Ishikawa (cell line): ENCODE data around the gene MYPN.

Source experiments
- CEBPB ChIP-seq: IDR thresholded peaks from 2 replicates; pipeline ENCODE4 v1.6.1; 2012
- CREB1 ChIP-seq: IDR thresholded peaks from 2 replicates; pipeline ENCODE4 v1.6.1; 2012; ENCODE audit warnings: low read depth
- EGR1 ChIP-seq: IDR thresholded peaks from 2 replicates; pipeline ENCODE4 v1.6.1; 2012
- EP300 ChIP-seq: IDR thresholded peaks from 2 replicates; pipeline ENCODE4 v1.6.1; 2012; ENCODE audit warnings: borderline replicate concordance
- FOXM1 ChIP-seq: IDR thresholded peaks from 2 replicates; pipeline ENCODE4 v1.6.1; 2012; ENCODE audit warnings: low read depth, borderline replicate concordance
- NFIC ChIP-seq: IDR thresholded peaks from 2 replicates; pipeline ENCODE4 v1.6.1; 2012
- RAD21 ChIP-seq: IDR thresholded peaks from 2 replicates; pipeline ENCODE4 v1.6.1; 2012; ENCODE audit warnings: low read depth
- TAF1 ChIP-seq: IDR thresholded peaks from 2 replicates; pipeline ENCODE4 v1.6.1; 2012; ENCODE audit warnings: low read depth, mild to moderate bottlenecking
- TCF12 ChIP-seq: IDR thresholded peaks from 2 replicates; pipeline ENCODE4 v1.6.1; 2012; ENCODE audit warnings: low read depth
- TEAD4 ChIP-seq: IDR thresholded peaks from 2 replicates; pipeline ENCODE4 v1.6.1; 2012
- USF1 ChIP-seq: IDR thresholded peaks from 2 replicates; pipeline ENCODE4 v1.6.1; 2012
- YY1 ChIP-seq: IDR thresholded peaks from 2 replicates; pipeline ENCODE4 v1.6.1; 2012; ENCODE audit warnings: low read depth
- ZBTB7A ChIP-seq: IDR thresholded peaks from 2 replicates; pipeline ENCODE4 v1.6.1; 2012; ENCODE audit warnings: low read depth
- TF ChIP-seq, protein P1 (sequence below): IDR thresholded peaks from 2 replicates; pipeline ENCODE4 v1.6.1; 2012; ENCODE audit warnings: low read depth, mild to moderate bottlenecking
- TF ChIP-seq, protein P2 (sequence below): IDR thresholded peaks from 2 replicates; pipeline ENCODE4 v1.6.1; 2012

The MYPN gene

DNA sequence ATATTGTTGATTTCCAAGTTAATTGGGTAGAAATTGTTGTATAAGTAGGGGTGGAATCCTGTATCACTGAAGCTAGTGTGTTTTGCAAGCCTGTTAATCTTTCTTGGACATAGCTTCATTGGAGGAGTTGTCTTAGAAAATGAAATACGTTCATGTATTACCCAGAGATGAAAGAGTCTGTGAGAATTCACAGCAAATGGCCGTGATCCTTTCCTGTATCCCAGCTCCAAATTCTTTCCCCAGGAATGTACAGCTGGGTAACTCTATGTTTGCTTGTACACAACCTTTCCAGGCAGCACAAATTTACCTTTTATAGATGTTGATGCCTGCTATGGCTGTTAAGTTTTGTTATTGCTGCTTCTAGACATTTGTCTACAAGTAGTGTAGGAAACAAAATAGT is 18.7 kb downstream of the MYPN start:
- TF ChIP-seq NFIC, result no peak
- no peak for TF ChIP-seq USF1
- TF ChIP-seq, protein P1, sequence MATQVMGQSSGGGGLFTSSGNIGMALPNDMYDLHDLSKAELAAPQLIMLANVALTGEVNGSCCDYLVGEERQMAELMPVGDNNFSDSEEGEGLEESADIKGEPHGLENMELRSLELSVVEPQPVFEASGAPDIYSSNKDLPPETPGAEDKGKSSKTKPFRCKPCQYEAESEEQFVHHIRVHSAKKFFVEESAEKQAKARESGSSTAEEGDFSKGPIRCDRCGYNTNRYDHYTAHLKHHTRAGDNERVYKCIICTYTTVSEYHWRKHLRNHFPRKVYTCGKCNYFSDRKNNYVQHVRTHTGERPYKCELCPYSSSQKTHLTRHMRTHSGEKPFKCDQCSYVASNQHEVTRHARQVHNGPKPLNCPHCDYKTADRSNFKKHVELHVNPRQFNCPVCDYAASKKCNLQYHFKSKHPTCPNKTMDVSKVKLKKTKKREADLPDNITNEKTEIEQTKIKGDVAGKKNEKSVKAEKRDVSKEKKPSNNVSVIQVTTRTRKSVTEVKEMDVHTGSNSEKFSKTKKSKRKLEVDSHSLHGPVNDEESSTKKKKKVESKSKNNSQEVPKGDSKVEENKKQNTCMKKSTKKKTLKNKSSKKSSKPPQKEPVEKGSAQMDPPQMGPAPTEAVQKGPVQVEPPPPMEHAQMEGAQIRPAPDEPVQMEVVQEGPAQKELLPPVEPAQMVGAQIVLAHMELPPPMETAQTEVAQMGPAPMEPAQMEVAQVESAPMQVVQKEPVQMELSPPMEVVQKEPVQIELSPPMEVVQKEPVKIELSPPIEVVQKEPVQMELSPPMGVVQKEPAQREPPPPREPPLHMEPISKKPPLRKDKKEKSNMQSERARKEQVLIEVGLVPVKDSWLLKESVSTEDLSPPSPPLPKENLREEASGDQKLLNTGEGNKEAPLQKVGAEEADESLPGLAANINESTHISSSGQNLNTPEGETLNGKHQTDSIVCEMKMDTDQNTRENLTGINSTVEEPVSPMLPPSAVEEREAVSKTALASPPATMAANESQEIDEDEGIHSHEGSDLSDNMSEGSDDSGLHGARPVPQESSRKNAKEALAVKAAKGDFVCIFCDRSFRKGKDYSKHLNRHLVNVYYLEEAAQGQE, result no peak
- TF ChIP-seq TEAD4, result no peak
- TF ChIP-seq RAD21, result no peak
- TF ChIP-seq CEBPB, result no peak
- no peak for TF ChIP-seq TAF1
- TF ChIP-seq FOXM1, result no peak
- TF ChIP-seq, protein P2, sequence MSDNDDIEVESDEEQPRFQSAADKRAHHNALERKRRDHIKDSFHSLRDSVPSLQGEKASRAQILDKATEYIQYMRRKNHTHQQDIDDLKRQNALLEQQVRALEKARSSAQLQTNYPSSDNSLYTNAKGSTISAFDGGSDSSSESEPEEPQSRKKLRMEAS, result no peak
- TF ChIP-seq YY1, result no peak
- TF ChIP-seq EGR1, result no peak
- TF ChIP-seq TCF12, result no peak
- no peak for TF ChIP-seq EP300
- no peak for TF ChIP-seq ZBTB7A
- TF ChIP-seq CREB1, result no peak

- TF ChIP-seq YY1 (no peak), TAF1 (no peak), TCF12 (no peak), RAD21 (no peak), EP300 (no peak), FOXM1 (no peak), TEAD4 (no peak), USF1 (no peak), NFIC (no peak), ZBTB7A (no peak), CREB1 (no peak), EGR1 (no peak), CEBPB (no peak)
- TF ChIP-seq, protein P2, result no peak
- TF ChIP-seq, protein P1, result no peak
Measured at GRCh38 chr10:68132391-68132790, 23.1 kb downstream of the MYPN start.

DNA sequence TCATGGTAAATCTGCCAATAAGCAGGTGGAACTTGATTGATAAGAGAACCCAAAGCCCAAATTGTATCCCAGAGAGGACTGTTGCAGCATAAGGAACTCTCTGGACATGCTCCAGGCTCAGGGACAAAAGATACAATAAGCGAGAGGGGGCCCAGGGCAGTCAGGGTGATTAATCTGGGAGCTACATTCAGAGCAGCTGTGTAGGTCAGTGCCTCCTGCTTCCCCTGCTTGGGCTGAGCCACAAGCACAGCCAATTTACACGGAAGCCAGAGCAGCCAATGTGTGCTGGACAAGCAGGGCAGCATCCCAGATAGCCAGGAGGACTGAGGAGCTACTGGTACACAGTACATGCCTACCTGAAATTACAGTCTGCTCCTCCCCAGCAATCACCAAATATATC is 24.2 kb downstream of the MYPN start:
- TF ChIP-seq, protein P1, result no peak
- no peak for TF ChIP-seq CREB1
- TF ChIP-seq NFIC, result no peak
- TF ChIP-seq ZBTB7A, result no peak
- no peak for TF ChIP-seq TCF12
- no peak for TF ChIP-seq TAF1
- no peak for TF ChIP-seq RAD21
- no peak for TF ChIP-seq EP300
- no peak for TF ChIP-seq EGR1

GRCh38 chr10:68135362-68135761 is 26.1 kb downstream of the MYPN start:
- TF ChIP-seq, protein P2, result no peak
- TF ChIP-seq NFIC (no peak), CREB1 (no peak)
